Psoas muscle (tissue), 8 donors: Measurements from ENCODE around the gene PPARG. TPM values are rescaled to one million over a fixed set of nuclear protein-coding genes. Genes with fewer than 3 reads are reported as not detected.

ENCODE experiments used
- ATAC-seq, 4 donors: fragments of 200-7000 bp; cut with Tn5 transposase; one replicate each; pipeline ENCODE4 v1.9.1; 2020; ENCODE audit warnings: moderate library complexity in 3 of 4, mild to moderate bottlenecking in 2 of 4
- DNase-seq, 2 donors: peaks; one replicate each; pipeline ENCODE4 v3.0.0-alpha.2; 2020
- H3K27ac ChIP-seq: fragments of 200-600 bp; one replicate; pipeline ENCODE4 v1.8.0; 2022
- H3K27me3 ChIP-seq, 3 donors: fragments of 200-600 bp in 1 of 3; one replicate each; pipeline versions ENCODE4 v1.6.1 to v1.8.0; 2013 to 2022; ENCODE audit warnings: low read length in 2 of 3, mild to moderate bottlenecking in 2 of 3, moderate library complexity in 1 of 3; ENCODE audit not compliant: insufficient read depth in 3 of 3
- H3K36me3 ChIP-seq, 2 donors: fragments of 200-600 bp in 1 of 2; one replicate each; pipeline versions ENCODE4 v1.6.1 to v1.8.0; 2013 to 2022; ENCODE audit warnings: low read depth in 1 of 2, mild to moderate bottlenecking in 1 of 2, moderate library complexity in 1 of 2; ENCODE audit not compliant: insufficient read depth in 1 of 2
- H3K4me1 ChIP-seq: fragments of 200-600 bp; one replicate; pipeline ENCODE4 v1.8.0; 2022
- H3K4me3 ChIP-seq: fragments of 200-600 bp; one replicate; pipeline ENCODE4 v1.8.0; 2022; ENCODE audit warnings: mild to moderate bottlenecking
- H3K9me3 ChIP-seq: fragments of 200-600 bp; one replicate; pipeline ENCODE4 v1.8.0; 2022
- WGBS, 3 donors: extraction: QIAGEN DNeasy Blood & Tissue Kit; methylation state at CpG; one replicate each; pipeline versions ENCODE4 v1.1.6 to v1.1.7; 2013; 5-methylcytosine and 5-hydroxymethylcytosine counted together
- intact Hi-C, 2 donors: fragments of 100-400 bp; cut with DNase I; formaldehyde crosslinking; loops; one replicate each; pipeline versions ENCODE4 v1.11.0 to v1.14.2; 2022
- polyA plus RNA-seq, 3 donors: library from polyadenylated mRNA; stranded (reverse); fragments of 200-250 nt; gene quantifications; one replicate each; pipeline ENCODE4 v1.2.3, GENCODE V29; 2013
- total RNA-seq, 4 donors: library from RNA; stranded (reverse); fragmentation: NEBNext Ultra II Directional in 2 of 4; extraction: Animal tissue kit (Norgen Biotek cat#: 25700) in 2 of 4; gene quantifications; one replicate each; pipeline versions ENCODE4 v1.2.1 to v1.2.4, GENCODE V29; 2021 to 2023
- TF ChIP-seq, protein P1 (sequence below): fragments of 200-600 bp; IDR thresholded peaks from one replicate; pipeline ENCODE4 v1.8.0; 2022; ENCODE audit warnings: antibody characterized with exemption
- donor health status: healthy with polysubstance abuse.
- donor health status: DM: no; HTN: no; CAD: no; lungs with moderate emphysema.
- donor health status: Bipolar disorder and iron deficiency.
- donor health status: healthy.
- donor health status: DM: yes; HTN: yes; CAD: no.
- donor health status: DM: no; HTN: no; CAD: no.
- donor health status: DM: no; HTN: no; CAD: no.
- donor health status: DM: yes; HTN: yes; CAD: no.

The PPARG gene
- total and polyA plus RNA-seq, 7 donors = 3.1 to 6.8 (median 4.3) TPM

DNA sequence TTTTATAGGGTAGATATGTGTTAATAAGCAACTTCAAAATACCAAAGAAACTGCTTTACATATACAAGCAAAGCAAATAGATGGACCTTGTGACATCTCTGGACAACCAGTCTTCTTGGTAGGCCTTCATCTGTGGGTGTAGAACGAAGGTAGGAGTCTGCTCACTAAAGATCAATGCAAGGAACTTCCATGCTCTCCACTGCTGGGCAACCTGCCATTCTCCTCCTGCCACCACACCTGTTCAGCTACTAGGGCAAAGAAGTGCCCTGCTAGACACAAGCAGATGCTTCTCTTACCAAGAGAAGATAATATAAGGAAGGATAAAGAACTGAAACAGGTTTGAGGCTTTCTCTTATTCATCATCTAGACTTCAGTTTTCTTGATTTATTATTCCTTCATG, 12.6 kb downstream of the PPARG start:
- Histone ChIP-seq H3K27ac (no peak overlapping the region), H3K4me1 (no peaks in the 10 kb centered on the region), H3K27me3 (peaks cover 0 to 5% (median 3%) of the 10 kb centered on the region in 3 donors), H3K4me3 (no peak overlapping the region), H3K9me3 (no peaks in the 10 kb centered on the region), H3K36me3 (no peaks in the 10 kb centered on the region)
- intact Hi-C loops = no loop called here
- no peak for DNase-seq
- TF ChIP-seq, protein P1, sequence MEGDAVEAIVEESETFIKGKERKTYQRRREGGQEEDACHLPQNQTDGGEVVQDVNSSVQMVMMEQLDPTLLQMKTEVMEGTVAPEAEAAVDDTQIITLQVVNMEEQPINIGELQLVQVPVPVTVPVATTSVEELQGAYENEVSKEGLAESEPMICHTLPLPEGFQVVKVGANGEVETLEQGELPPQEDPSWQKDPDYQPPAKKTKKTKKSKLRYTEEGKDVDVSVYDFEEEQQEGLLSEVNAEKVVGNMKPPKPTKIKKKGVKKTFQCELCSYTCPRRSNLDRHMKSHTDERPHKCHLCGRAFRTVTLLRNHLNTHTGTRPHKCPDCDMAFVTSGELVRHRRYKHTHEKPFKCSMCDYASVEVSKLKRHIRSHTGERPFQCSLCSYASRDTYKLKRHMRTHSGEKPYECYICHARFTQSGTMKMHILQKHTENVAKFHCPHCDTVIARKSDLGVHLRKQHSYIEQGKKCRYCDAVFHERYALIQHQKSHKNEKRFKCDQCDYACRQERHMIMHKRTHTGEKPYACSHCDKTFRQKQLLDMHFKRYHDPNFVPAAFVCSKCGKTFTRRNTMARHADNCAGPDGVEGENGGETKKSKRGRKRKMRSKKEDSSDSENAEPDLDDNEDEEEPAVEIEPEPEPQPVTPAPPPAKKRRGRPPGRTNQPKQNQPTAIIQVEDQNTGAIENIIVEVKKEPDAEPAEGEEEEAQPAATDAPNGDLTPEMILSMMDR = no peak
- ATAC-seq = no peak
- 63 to 96% (median 77%) methylated on average over 1 of the region's 1 CpG for WGBS, 3 donors

DNA sequence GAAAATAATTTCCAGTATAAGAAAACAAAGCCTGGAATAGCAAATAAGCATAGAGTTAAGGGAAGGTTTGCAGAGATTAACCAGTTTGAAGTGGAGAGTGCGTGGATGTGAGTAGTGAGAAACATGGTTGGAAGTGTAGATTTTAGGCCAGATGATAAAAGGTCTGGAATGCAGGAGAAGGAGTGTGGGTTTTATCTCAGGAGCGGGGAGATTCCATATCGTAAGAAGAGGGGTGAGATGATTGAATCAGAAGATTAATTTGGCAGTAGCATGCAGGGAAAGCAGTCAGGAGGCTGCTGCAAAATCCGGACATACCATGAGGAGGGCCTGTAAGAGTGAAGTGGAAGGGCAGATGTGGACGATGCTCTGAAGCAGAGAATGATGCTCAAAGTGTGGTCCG, 13.7 kb downstream of the PPARG start:
- Histone ChIP-seq H3K4me3 (no peak overlapping the region), H3K4me1 (no peaks in the 10 kb centered on the region), H3K36me3 (no peaks in the 10 kb centered on the region), H3K9me3 (no peaks in the 10 kb centered on the region), H3K27me3 (peaks cover 0 to 5% (median 3%) of the 10 kb centered on the region in 3 donors), H3K27ac (no peak overlapping the region)
- intact Hi-C loops = no loop called here
- TF ChIP-seq, protein P1 = no peak
- DNase-seq (no peak), ATAC-seq (no peak)
- 76 to 82% (median 78%) methylated on average over 6 of the region's 6 CpGs for WGBS, 3 donors

DNA sequence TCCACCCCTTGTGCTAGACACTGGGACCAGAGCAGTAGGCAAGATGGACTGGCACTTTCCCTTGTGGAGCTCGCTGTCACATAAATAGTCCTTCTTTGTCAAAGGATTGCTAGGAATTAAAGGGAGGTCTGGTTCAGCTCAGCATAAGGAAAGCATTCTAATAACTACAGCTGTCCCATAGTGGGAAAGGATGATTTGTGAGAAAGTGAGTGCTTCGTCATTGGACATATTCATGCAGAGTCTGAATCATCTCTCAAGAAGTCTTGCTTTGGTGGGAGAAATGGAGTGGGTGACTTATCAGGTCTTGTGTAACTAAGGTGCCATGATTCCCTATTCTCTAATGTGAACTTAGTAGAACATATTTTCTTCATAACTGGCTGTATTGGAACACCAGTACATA, 14.7 kb downstream of the PPARG start:
- TF ChIP-seq, protein P1 = no peak
- H3K4me1 ChIP-seq = no peaks in the 10 kb centered on the region
- DNase-seq (no peak), ATAC-seq (no peak)
- H3K9me3 ChIP-seq = no peaks in the 10 kb centered on the region
- intact Hi-C loops = no loop called here
- no peaks in the 10 kb centered on the region for H3K36me3 ChIP-seq
- H3K27ac ChIP-seq = no peak overlapping the region
- H3K4me3 ChIP-seq = no peak overlapping the region
- peaks cover 0 to 5% (median 3%) of the 10 kb centered on the region in 3 donors for H3K27me3 ChIP-seq
- WGBS, 3 donors = 84 to 91% (median 85%) methylated on average over 2 of the region's 2 CpGs

DNA sequence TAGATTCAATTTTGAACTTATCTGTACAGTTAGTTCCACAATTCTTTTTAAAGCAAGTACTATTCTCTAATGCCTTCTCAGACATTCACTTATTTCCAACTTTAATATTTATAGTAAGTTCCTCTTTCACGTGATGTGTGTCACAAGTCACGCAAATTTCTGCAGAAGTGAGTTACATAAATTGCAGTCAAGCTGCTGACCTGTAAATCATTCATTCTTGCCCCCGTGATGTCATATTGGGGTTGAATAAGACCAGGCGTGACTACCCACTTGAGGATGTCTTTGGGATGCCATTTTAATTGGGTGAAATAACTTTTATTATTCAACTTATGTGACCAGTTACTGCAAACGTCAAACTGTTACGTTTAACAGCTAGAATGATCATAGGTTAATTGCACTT, 15.1 kb downstream of the PPARG start:
- no peak overlapping the region for H3K4me3 ChIP-seq
- H3K27me3 ChIP-seq = peaks cover 0 to 5% (median 3%) of the 10 kb centered on the region in 3 donors
- H3K27ac ChIP-seq = no peak overlapping the region
- no peak for ATAC-seq
- H3K4me1 ChIP-seq = no peaks in the 10 kb centered on the region
- H3K36me3 ChIP-seq = no peaks in the 10 kb centered on the region
- no peak for DNase-seq
- TF ChIP-seq, protein P1 = no peak
- 73 to 78% (median 76%) methylated on average over 6 of the region's 6 CpGs for whole genome bisulfite sequencing, 3 donors
- H3K9me3 ChIP-seq = no peaks in the 10 kb centered on the region
- intact Hi-C loops = no loop called here

DNA sequence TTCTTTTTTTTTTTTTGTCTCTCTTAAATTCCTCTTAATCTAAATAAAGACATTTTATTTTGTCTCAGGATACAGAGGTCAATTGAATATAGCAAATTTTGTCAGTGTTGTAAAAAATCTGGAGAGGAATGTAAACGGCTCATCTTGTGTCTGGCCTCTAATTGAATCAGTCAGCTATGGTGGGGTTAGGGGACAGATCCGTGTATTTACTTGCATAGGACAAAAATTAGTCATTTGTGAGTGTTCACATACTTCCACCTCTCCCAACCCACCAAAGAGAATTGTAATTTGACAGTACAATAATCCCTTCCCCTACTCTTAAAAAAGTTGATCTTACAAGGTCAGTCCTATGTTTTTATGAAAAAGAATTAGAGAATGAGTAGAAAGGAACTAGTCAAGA, 18.3 kb downstream of the PPARG start:
- no peak for ATAC-seq
- H3K4me3 ChIP-seq = no peak overlapping the region
- intact Hi-C loops = no loop called here
- no peak overlapping the region for H3K27ac ChIP-seq
- H3K36me3 ChIP-seq = no peaks in the 10 kb centered on the region
- 71 to 81% (median 76%) methylated on average over 2 of the region's 2 CpGs for WGBS, 3 donors
- H3K9me3 ChIP-seq = no peaks in the 10 kb centered on the region
- DNase-seq = no peak
- H3K4me1 ChIP-seq = no peaks in the 10 kb centered on the region
- H3K27me3 ChIP-seq = peaks cover 0 to 5% (median 3%) of the 10 kb centered on the region in 3 donors
- TF ChIP-seq, protein P1 = no peak
